Transverse colon (tissue), 4 donors: ENCODE data around the gene NR4A3.

ENCODE experiments used
- EP300 ChIP-seq: sonication (generic); formaldehyde crosslinking; IDR thresholded peaks from one replicate; pipeline ENCODE4 v1.6.1; 2017; ENCODE audit warnings: antibody characterized with exemption, low read depth
- POLR2A ChIP-seq: fragments of 450-650 bp; IDR thresholded peaks from one replicate; pipeline ENCODE4 v1.6.1; 2016; ENCODE audit warnings: antibody characterized with exemption, mild to moderate bottlenecking, moderate library complexity
- POLR2AphosphoS5 ChIP-seq, 3 donors: sonication (generic); formaldehyde crosslinking; IDR thresholded peaks; one replicate each; pipeline ENCODE4 v1.6.1; 2016; ENCODE audit warnings: antibody characterized with exemption in 3 of 3
- TF ChIP-seq, protein P1 (sequence below), 5 experiments: fragments of 200-600 bp in 3 of 5; fragments of 450-650 bp in 2 of 5; sonication (generic) in 3 of 5; IDR thresholded peaks; 1 replicate in 2 of 5; 2 replicates in 3 of 5; pipeline ENCODE4 v1.5.1; 2016 to 2017; ENCODE audit warnings: antibody characterized with exemption in 5 of 5, inconsistent platforms in 3 of 5, mild to moderate bottlenecking in 2 of 5, moderate library complexity in 1 of 5

DNA sequence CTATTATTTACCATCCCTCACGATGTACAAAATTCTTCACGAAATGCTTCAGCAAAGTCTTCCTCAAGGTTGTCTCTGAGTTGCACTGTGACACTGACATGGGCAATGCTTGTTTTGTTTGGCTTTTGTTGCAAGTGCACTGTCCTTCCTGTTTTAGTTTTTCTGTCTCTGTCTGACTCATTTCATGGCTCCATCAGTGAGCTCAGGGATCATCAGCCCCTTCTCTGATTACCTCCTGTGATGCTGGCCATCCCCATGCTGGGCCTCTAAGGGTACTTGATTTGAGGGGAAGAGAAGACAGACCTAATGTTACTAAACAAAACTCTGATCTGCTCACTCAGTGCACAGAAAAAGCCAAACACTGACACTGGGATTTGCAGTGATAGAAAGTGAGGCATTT lies 47.2 kb downstream of the NR4A3 start:
- no peak for TF ChIP-seq POLR2AphosphoS5 (IDR thresholded peaks at IDR 0.05)
- TF ChIP-seq, protein P1, sequence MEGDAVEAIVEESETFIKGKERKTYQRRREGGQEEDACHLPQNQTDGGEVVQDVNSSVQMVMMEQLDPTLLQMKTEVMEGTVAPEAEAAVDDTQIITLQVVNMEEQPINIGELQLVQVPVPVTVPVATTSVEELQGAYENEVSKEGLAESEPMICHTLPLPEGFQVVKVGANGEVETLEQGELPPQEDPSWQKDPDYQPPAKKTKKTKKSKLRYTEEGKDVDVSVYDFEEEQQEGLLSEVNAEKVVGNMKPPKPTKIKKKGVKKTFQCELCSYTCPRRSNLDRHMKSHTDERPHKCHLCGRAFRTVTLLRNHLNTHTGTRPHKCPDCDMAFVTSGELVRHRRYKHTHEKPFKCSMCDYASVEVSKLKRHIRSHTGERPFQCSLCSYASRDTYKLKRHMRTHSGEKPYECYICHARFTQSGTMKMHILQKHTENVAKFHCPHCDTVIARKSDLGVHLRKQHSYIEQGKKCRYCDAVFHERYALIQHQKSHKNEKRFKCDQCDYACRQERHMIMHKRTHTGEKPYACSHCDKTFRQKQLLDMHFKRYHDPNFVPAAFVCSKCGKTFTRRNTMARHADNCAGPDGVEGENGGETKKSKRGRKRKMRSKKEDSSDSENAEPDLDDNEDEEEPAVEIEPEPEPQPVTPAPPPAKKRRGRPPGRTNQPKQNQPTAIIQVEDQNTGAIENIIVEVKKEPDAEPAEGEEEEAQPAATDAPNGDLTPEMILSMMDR (IDR thresholded peaks at IDR 0.05): no peak
- TF ChIP-seq POLR2A: no peak
- no peak for TF ChIP-seq EP300
